Stimulated activated naive B cell treated with anti-CD40 and anti-IgM and Interleukin-4, amounts not matched to agents 10 μg/mL and 1 μg/mL and 100 μg/mL, for 72 hours (primary cell): ENCODE measurements around the gene KIF14.
"Not testable (repeated sequence)": the region's sequence is repeated elsewhere in the genome, so short reads cannot be mapped to it uniquely, and the experiment has no call there.

Experiments used
- ATAC-seq, 2 donors: fragments of 150-1000 bp; cut with Tn5 transposase; replicated peaks; 2 replicates each; pipeline ENCODE4 v1.10.0; 2021; ENCODE audit warnings: moderate library complexity in 1 of 2
- DNase-seq: peaks from one replicate; pipeline ENCODE4 v3.0.0; 2021
- H3K27ac Mint-ChIP-seq: one replicate; pipeline ENCODE4 v1.8.0; 2022; ENCODE audit warnings: mild to moderate bottlenecking, mixed read lengths
- H3K27me3 Mint-ChIP-seq, 2 donors: one replicate each; pipeline ENCODE4 v1.8.0; 2022; ENCODE audit warnings: mixed read lengths in 2 of 2
- H3K36me3 Mint-ChIP-seq, 2 donors: one replicate each; pipeline ENCODE4 v1.8.0; 2022; ENCODE audit warnings: mixed read lengths in 2 of 2, mild to moderate bottlenecking in 1 of 2
- H3K4me1 Mint-ChIP-seq, 2 donors: one replicate each; pipeline ENCODE4 v1.8.0; 2022; ENCODE audit warnings: mixed read lengths in 2 of 2, mild to moderate bottlenecking in 1 of 2
- H3K4me3 Mint-ChIP-seq, 2 donors: one replicate each; pipeline ENCODE4 v1.8.0; 2022; ENCODE audit warnings: mild to moderate bottlenecking in 2 of 2, mixed read lengths in 2 of 2, moderate library complexity in 1 of 2
- H3K9me3 Mint-ChIP-seq, 2 donors: one replicate each; pipeline ENCODE4 v1.8.0; 2022; ENCODE audit warnings: mixed read lengths in 2 of 2, mild to moderate bottlenecking in 1 of 2

Gene KIF14

GRCh38 chr1:200546577-200546976 lies 74.0 kb downstream of the KIF14 start:
- DNase-seq (no peak), ATAC-seq (no peak)
- peaks cover 19 to 35% of the 10 kb centered on the region in 2 donors for H3K4me1 Mint-ChIP-seq
- peaks cover 0 to 6% of the 10 kb centered on the region in 2 donors for H3K27me3 Mint-ChIP-seq
- H3K36me3 Mint-ChIP-seq = no peaks in the 10 kb centered on the region
- H3K4me3 Mint-ChIP-seq = no peak overlapping the region
- H3K27ac Mint-ChIP-seq = peak overlapping the region; percentile 21
- H3K9me3 Mint-ChIP-seq = peaks cover 0 to 1% of the 10 kb centered on the region in 2 donors

GRCh38 chr1:200542162-200542561 lies 78.4 kb downstream of the KIF14 start:
- Mint-ChIP-seq H3K9me3 (peaks cover 6 to 12% of the 10 kb centered on the region in 2 donors), H3K27me3 (peaks cover 7 to 12% of the 10 kb centered on the region in 2 donors), H3K36me3 (peaks cover 2 to 5% of the 10 kb centered on the region in 2 donors), H3K4me1 (peaks cover 19 to 39% of the 10 kb centered on the region in 2 donors), H3K4me3 (no peak overlapping the region), H3K27ac (no peak overlapping the region)
- ATAC-seq (peak; percentile 23 to 31), DNase-seq (no peak)

- no peak overlapping the region for H3K27ac Mint-ChIP-seq
- peaks cover 6 to 7% of the 10 kb centered on the region in 2 donors for H3K27me3 Mint-ChIP-seq
- ATAC-seq (no peak), DNase-seq (no peak)
- H3K36me3 Mint-ChIP-seq = peaks cover 2 to 5% of the 10 kb centered on the region in 2 donors
- H3K9me3 Mint-ChIP-seq = peaks cover 5 to 12% of the 10 kb centered on the region in 2 donors
- peaks cover 12 to 23% of the 10 kb centered on the region in 2 donors for H3K4me1 Mint-ChIP-seq
- no peak overlapping the region for H3K4me3 Mint-ChIP-seq
These were observed 80.3 kb downstream of the KIF14 start for GRCh38 chr1:200540281-200540680.

- DNase-seq = no peak
- peaks cover 5 to 12% of the 10 kb centered on the region in 2 donors for H3K9me3 Mint-ChIP-seq
- H3K27me3 Mint-ChIP-seq = peaks cover 6 to 11% of the 10 kb centered on the region in 2 donors
- peaks cover 2 to 5% of the 10 kb centered on the region in 2 donors for H3K36me3 Mint-ChIP-seq
- peaks cover 8 to 20% of the 10 kb centered on the region in 2 donors for H3K4me1 Mint-ChIP-seq
- no peak for ATAC-seq
- H3K27ac Mint-ChIP-seq = no peak overlapping the region
- H3K4me3 Mint-ChIP-seq = no peak overlapping the region
These were observed 82.4 kb downstream of the KIF14 start for GRCh38 chr1:200538179-200538578.

- peak; percentile 78 to 83 for ATAC-seq
These were observed 84.9 kb downstream of the KIF14 start for GRCh38 chr1:200535605-200536004.

GRCh38 chr1:200530623-200531261 lies 89.8 kb downstream of the KIF14 start:
- no peak for ATAC-seq
- Mint-ChIP-seq H3K27ac (no peak overlapping the region), H3K4me1 (peaks cover 15 to 20% of the 10 kb centered on the region in 2 donors)

More at GRCh38 chr1:200535605-200536004, 84.9 kb downstream of the KIF14 start:
- H3K27ac Mint-ChIP-seq = no peak overlapping the region
- DNase-seq = no peak
- peaks cover 8 to 13% of the 10 kb centered on the region in 2 donors for H3K27me3 Mint-ChIP-seq
- H3K9me3 Mint-ChIP-seq = peaks cover 5 to 7% of the 10 kb centered on the region in 2 donors
- peaks cover 0 to 6% of the 10 kb centered on the region in 2 donors for H3K4me1 Mint-ChIP-seq
- peaks cover 2 to 5% of the 10 kb centered on the region in 2 donors for H3K36me3 Mint-ChIP-seq
- H3K4me3 Mint-ChIP-seq = no peak overlapping the region

GRCh38 chr1:200528858-200529606 lies 91.5 kb downstream of the KIF14 start:
- H3K9me3 Mint-ChIP-seq = no peaks in the 10 kb centered on the region
- H3K4me3 Mint-ChIP-seq = no peak overlapping the region
- H3K36me3 Mint-ChIP-seq = no peaks in the 10 kb centered on the region
- H3K27me3 Mint-ChIP-seq = peaks cover 0 to 10% of the 10 kb centered on the region in 2 donors
- ATAC-seq (no peak), DNase-seq (no peak)
- no peak overlapping the region for H3K27ac Mint-ChIP-seq
- peaks cover 15 to 29% of the 10 kb centered on the region in 2 donors for H3K4me1 Mint-ChIP-seq

More at GRCh38 chr1:200530623-200531261, 89.8 kb downstream of the KIF14 start:
- no peak for DNase-seq
- Mint-ChIP-seq H3K9me3 (no peaks in the 10 kb centered on the region), H3K4me3 (no peak overlapping the region), H3K27me3 (peaks cover 4 to 10% of the 10 kb centered on the region in 2 donors), H3K36me3 (no peaks in the 10 kb centered on the region)

GRCh38 chr1:200527670-200528069 lies 92.9 kb downstream of the KIF14 start:
- no peak overlapping the region for H3K4me3 Mint-ChIP-seq
- H3K9me3 Mint-ChIP-seq = no peaks in the 10 kb centered on the region
- no peaks in the 10 kb centered on the region for H3K36me3 Mint-ChIP-seq
- no peak for DNase-seq
- H3K4me1 Mint-ChIP-seq = peaks cover 15 to 29% of the 10 kb centered on the region in 2 donors
- ATAC-seq = no peak
- peaks cover 0 to 10% of the 10 kb centered on the region in 2 donors for H3K27me3 Mint-ChIP-seq
- H3K27ac Mint-ChIP-seq = no peak overlapping the region

- DNase-seq (no peak), ATAC-seq (peak; percentile 73 to 74)
- Mint-ChIP-seq H3K36me3 (no peaks in the 10 kb centered on the region), H3K4me3 (no peak overlapping the region), H3K4me1 (peaks cover 15 to 29% of the 10 kb centered on the region in 2 donors), H3K27ac (no peak overlapping the region), H3K27me3 (peaks cover 0 to 10% of the 10 kb centered on the region in 2 donors), H3K9me3 (no peaks in the 10 kb centered on the region)
These were observed 93.6 kb downstream of the KIF14 start for GRCh38 chr1:200526709-200527612.

- H3K27me3 Mint-ChIP-seq = peaks cover 0 to under 1% of the 10 kb centered on the region in 2 donors
- no peak overlapping the region for H3K4me3 Mint-ChIP-seq
- H3K9me3 Mint-ChIP-seq = no peaks in the 10 kb centered on the region
- H3K4me1 Mint-ChIP-seq = peaks cover 15 to 29% of the 10 kb centered on the region in 2 donors
- H3K36me3 Mint-ChIP-seq = no peaks in the 10 kb centered on the region
- DNase-seq (no peak), ATAC-seq (peak; percentile 57)
- H3K27ac Mint-ChIP-seq = no peak overlapping the region
These were observed 95.2 kb downstream of the KIF14 start for GRCh38 chr1:200525090-200525987.

- not testable (repeated sequence) for H3K27ac Mint-ChIP-seq, ATAC-seq, H3K36me3 Mint-ChIP-seq, DNase-seq, H3K4me3 Mint-ChIP-seq, H3K9me3 Mint-ChIP-seq, H3K27me3 Mint-ChIP-seq
- peaks cover 15 to 29% of the 10 kb centered on the region in 2 donors for H3K4me1 Mint-ChIP-seq
These were observed 96.0 kb downstream of the KIF14 start for GRCh38 chr1:200524551-200524950.

GRCh38 chr1:200524092-200524491 lies 96.5 kb downstream of the KIF14 start:
- peaks cover 15 to 29% of the 10 kb centered on the region in 2 donors for H3K4me1 Mint-ChIP-seq
- ATAC-seq = no peak
- no peaks in the 10 kb centered on the region for H3K9me3 Mint-ChIP-seq
- no peak overlapping the region for H3K27ac Mint-ChIP-seq
- H3K27me3 Mint-ChIP-seq = no peaks in the 10 kb centered on the region
- H3K36me3 Mint-ChIP-seq = no peaks in the 10 kb centered on the region
- no peak for DNase-seq
- H3K4me3 Mint-ChIP-seq = no peak overlapping the region

GRCh38 chr1:200520735-200521134 lies 99.8 kb downstream of the KIF14 start:
- H3K27ac Mint-ChIP-seq = no peak overlapping the region
- ATAC-seq = no peak
- no peaks in the 10 kb centered on the region for H3K27me3 Mint-ChIP-seq
- no peak overlapping the region for H3K4me3 Mint-ChIP-seq
- H3K4me1 Mint-ChIP-seq = peaks cover under 1 to 8% of the 10 kb centered on the region in 2 donors
- H3K9me3 Mint-ChIP-seq = no peaks in the 10 kb centered on the region
- no peaks in the 10 kb centered on the region for H3K36me3 Mint-ChIP-seq
- DNase-seq = no peak
